Measurements from ENCODE around the gene TLR1.

DNA sequence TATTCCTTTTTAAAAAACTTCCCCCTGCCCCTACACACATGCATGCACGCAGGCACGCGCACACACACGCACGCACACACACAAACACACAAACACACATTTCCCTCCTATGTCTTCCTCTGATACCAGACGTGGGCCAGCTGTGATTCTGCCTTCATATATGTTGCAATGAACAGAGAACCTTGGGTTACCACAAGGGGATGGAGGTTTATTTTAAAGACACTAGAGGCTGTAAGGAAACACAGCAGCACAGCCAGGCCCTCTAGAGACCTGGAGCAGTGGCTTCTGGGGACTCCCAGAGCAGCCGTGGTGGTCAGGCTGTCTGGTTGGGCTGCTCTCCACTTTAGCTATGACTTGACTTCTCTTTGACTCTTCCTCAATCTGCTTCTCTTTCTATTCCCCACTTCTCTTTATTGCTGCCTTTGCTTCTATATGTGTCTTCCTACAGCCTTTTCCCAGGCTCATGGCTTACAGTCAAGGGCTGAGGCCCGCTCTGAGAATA, 18.6 kb downstream of the TLR1 start:
- TF ChIP-seq ARNTL (CRISPR knock-in tag; IDR thresholded peaks at IDR 0.05; ENCODE audit: borderline replicate concordance, low read depth): no peak
- TF ChIP-seq RARB (CRISPR knock-in tag; IDR thresholded peaks at IDR 0.05): no peak
- no peak for TF ChIP-seq GLIS3 (CRISPR knock-in tag; IDR thresholded peaks at IDR 0.05)
- TF ChIP-seq, protein P1, sequence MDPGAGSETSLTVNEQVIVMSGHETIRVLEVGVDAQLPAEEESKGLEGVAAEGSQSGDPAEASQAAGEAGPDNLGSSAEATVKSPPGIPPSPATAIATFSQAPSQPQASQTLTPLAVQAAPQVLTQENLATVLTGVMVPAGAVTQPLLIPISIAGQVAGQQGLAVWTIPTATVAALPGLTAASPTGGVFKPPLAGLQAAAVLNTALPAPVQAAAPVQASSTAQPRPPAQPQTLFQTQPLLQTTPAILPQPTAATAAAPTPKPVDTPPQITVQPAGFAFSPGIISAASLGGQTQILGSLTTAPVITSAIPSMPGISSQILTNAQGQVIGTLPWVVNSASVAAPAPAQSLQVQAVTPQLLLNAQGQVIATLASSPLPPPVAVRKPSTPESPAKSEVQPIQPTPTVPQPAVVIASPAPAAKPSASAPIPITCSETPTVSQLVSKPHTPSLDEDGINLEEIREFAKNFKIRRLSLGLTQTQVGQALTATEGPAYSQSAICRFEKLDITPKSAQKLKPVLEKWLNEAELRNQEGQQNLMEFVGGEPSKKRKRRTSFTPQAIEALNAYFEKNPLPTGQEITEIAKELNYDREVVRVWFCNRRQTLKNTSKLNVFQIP (CRISPR knock-in tag; IDR thresholded peaks at IDR 0.05; ENCODE audit: borderline replicate concordance, low read depth): no peak
- TF ChIP-seq BACH2 (CRISPR knock-in tag; IDR thresholded peaks at IDR 0.05; ENCODE audit: borderline replicate concordance): no peak
- TF ChIP-seq ZNF70 (CRISPR knock-in tag; IDR thresholded peaks at IDR 0.05): no peak
- TF ChIP-seq, protein P2, sequence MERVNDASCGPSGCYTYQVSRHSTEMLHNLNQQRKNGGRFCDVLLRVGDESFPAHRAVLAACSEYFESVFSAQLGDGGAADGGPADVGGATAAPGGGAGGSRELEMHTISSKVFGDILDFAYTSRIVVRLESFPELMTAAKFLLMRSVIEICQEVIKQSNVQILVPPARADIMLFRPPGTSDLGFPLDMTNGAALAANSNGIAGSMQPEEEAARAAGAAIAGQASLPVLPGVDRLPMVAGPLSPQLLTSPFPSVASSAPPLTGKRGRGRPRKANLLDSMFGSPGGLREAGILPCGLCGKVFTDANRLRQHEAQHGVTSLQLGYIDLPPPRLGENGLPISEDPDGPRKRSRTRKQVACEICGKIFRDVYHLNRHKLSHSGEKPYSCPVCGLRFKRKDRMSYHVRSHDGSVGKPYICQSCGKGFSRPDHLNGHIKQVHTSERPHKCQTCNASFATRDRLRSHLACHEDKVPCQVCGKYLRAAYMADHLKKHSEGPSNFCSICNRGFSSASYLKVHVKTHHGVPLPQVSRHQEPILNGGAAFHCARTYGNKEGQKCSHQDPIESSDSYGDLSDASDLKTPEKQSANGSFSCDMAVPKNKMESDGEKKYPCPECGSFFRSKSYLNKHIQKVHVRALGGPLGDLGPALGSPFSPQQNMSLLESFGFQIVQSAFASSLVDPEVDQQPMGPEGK (CRISPR knock-in tag; IDR thresholded peaks at IDR 0.05; ENCODE audit: borderline replicate concordance): no peak
- TF ChIP-seq TOX (CRISPR knock-in tag; IDR thresholded peaks at IDR 0.05; ENCODE audit: borderline replicate concordance): no peak

Measured in SK-N-SH treated with all-trans-retinoic acid at 6 μM for 48 hours (cell line).